Smooth muscle cell (in vitro differentiated cells): ENCODE measurements around the gene LARP4. TPM values are rescaled to one million over a fixed set of nuclear protein-coding genes. Genes with fewer than 3 reads are reported as not detected.
"Not testable (repeated sequence)": the region's sequence is repeated elsewhere in the genome, so short reads cannot be mapped to it uniquely, and the experiment has no call there.

ENCODE experiments used
- DNase-seq: peaks from one replicate; lab custom pipeline; 2025; ENCODE audit not compliant: unreplicated experiment; lab: John Stamatoyannopoulos, UW
- H2AFZ ChIP-seq: fragments of 200-600 bp; sonication (generic); 2 replicates; pipeline ENCODE4 v1.6.0; 2016; ENCODE audit warnings: antibody characterized with exemption, low read depth, mild to moderate bottlenecking
- H3F3A ChIP-seq: fragments of 200-600 bp; sonication (generic); 2 replicates; pipeline ENCODE4 v1.6.0; 2017; ENCODE audit warnings: antibody characterized with exemption, low read depth
- H3K27ac ChIP-seq: fragments of 200-600 bp; sonication (generic); 2 replicates; pipeline ENCODE4 v1.5.1; 2016; ENCODE audit warnings: low read depth, mild to moderate bottlenecking
- H3K27me3 ChIP-seq: fragments of 200-600 bp; sonication (generic); 2 replicates; pipeline ENCODE4 v1.6.1; 2016; ENCODE audit warnings: low read depth, mild to moderate bottlenecking
- H3K36me3 ChIP-seq: fragments of 200-600 bp; sonication (generic); 2 replicates; pipeline ENCODE4 v1.5.1; 2016; ENCODE audit warnings: low read depth
- H3K4me1 ChIP-seq: fragments of 200-600 bp; sonication (generic); 2 replicates; pipeline ENCODE4 v1.5.1; 2016; ENCODE audit warnings: low read depth
- H3K4me2 ChIP-seq: fragments of 200-600 bp; sonication (generic); 2 replicates; pipeline ENCODE4 v1.6.0; 2016; ENCODE audit warnings: mild to moderate bottlenecking
- H3K4me3 ChIP-seq: fragments of 200-600 bp; sonication (generic); 2 replicates; pipeline ENCODE4 v1.5.1; 2016; ENCODE audit warnings: mild to moderate bottlenecking
- H3K79me2 ChIP-seq: fragments of 200-600 bp; sonication (generic); 2 replicates; pipeline ENCODE4 v1.6.0; 2016; ENCODE audit warnings: low read depth, mild to moderate bottlenecking
- H3K9ac ChIP-seq: fragments of 200-600 bp; sonication (generic); 2 replicates; pipeline ENCODE4 v1.6.0; 2016; ENCODE audit warnings: low read depth
- H3K9me3 ChIP-seq: fragments of 200-600 bp; sonication (generic); replicated peaks from 2 replicates; pipeline ENCODE4 v1.5.1; 2016; ENCODE audit warnings: low read depth
- H4K20me1 ChIP-seq: fragments of 200-600 bp; sonication (generic); 2 replicates; pipeline ENCODE4 v1.6.0; 2016; ENCODE audit warnings: low read depth
- CTCF ChIP-seq: fragments of 200-600 bp; sonication (generic); IDR thresholded peaks from 2 replicates; pipeline ENCODE4 v1.5.1; 2017; ENCODE audit warnings: borderline replicate concordance, mild to moderate bottlenecking, antibody characterized with exemption; ENCODE audit not compliant: insufficient read depth, poor library complexity, severe bottlenecking
- WGBS: methylation state at CpG from one replicate; pipeline ENCODE4 v1.1.7; 2016; ENCODE audit warnings: low lambda C conversion rate; 5-methylcytosine and 5-hydroxymethylcytosine counted together
- polyA plus RNA-seq: library from polyadenylated mRNA; unstranded; fragments of >200 nt; fragmentation: Nextera tagmentation; extraction: Ambion mirVana; gene quantifications from 2 replicates; pipeline ENCODE4 v1.2.1, GENCODE V29; 2016
- total RNA-seq: library from RNA; depleted of rRNA; stranded (reverse); fragments of >200 nt; gene quantifications from 2 replicates; pipeline ENCODE4 v1.2.3, GENCODE V29; 2014

LARP4 gene
- total and polyA plus RNA-seq, 2 experiments from 2014 or later = 11.7 to 37.9 TPM

- 85% methylated on average over 5 of the region's 5 CpGs for WGBS
- Histone ChIP-seq H3K9ac (no peak overlapping the region), H4K20me1 (no peaks in the 10 kb centered on the region), H3K9me3 (no peaks in the 10 kb centered on the region), H3K4me1 (peaks cover 3% of the 10 kb centered on the region), H2AFZ (no peak overlapping the region), H3K4me3 (no peak overlapping the region), H3K27ac (no peak overlapping the region), H3F3A (no peaks in the 10 kb centered on the region), H3K27me3 (no peaks in the 10 kb centered on the region), H3K4me2 (no peak overlapping the region), H3K36me3 (no peaks in the 10 kb centered on the region), H3K79me2 (no peaks in the 10 kb centered on the region)
- DNase-seq = no peak
- TF ChIP-seq CTCF = no peak
These were observed 37.5 kb upstream of the LARP4 start for GRCh38 chr12:50363141-50363540.

- Histone ChIP-seq H3K4me1 (peaks cover 3% of the 10 kb centered on the region), H4K20me1 (no peaks in the 10 kb centered on the region), H3K27me3 (no peaks in the 10 kb centered on the region), H3F3A (no peaks in the 10 kb centered on the region), H3K9me3 (no peaks in the 10 kb centered on the region), H3K36me3 (no peaks in the 10 kb centered on the region), H3K4me2 (no peak overlapping the region), H3K79me2 (no peaks in the 10 kb centered on the region), H3K4me3 (no peak overlapping the region), H3K9ac (no peak overlapping the region), H3K27ac (no peak overlapping the region), H2AFZ (no peak overlapping the region)
- WGBS = 94% methylated on average over 9 of the region's 9 CpGs
- TF ChIP-seq CTCF = no peak
- DNase-seq = no peak
These were observed 34.8 kb upstream of the LARP4 start for GRCh38 chr12:50365709-50366406.

DNA sequence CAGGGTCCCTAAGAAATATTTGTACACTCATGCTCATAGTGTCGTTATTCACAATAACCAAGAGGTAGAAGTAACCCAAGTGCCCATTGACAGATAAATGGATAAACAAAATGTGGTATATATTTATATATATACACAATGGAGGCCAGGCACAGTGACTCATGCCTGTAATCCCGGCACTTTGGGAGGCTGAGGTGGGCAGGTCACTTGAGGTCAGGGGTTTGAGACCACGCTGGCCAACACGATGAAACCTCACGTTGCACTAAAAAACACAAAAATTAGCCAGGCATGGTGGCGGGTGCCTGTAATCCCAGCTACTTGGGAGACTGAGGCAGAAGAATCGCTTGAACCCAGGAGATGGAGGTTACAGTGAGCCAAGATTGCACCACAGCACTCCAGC lies 30.0 kb upstream of the LARP4 start:
- H3K4me2 ChIP-seq, H3F3A ChIP-seq, H3K27me3 ChIP-seq, H3K4me1 ChIP-seq, H2AFZ ChIP-seq, H3K9ac ChIP-seq, H3K9me3 ChIP-seq, H3K4me3 ChIP-seq, DNase-seq, H3K27ac ChIP-seq, H3K79me2 ChIP-seq, H4K20me1 ChIP-seq, H3K36me3 ChIP-seq: not testable (repeated sequence)
- WGBS = 84% methylated on average over 7 of the region's 7 CpGs

DNA sequence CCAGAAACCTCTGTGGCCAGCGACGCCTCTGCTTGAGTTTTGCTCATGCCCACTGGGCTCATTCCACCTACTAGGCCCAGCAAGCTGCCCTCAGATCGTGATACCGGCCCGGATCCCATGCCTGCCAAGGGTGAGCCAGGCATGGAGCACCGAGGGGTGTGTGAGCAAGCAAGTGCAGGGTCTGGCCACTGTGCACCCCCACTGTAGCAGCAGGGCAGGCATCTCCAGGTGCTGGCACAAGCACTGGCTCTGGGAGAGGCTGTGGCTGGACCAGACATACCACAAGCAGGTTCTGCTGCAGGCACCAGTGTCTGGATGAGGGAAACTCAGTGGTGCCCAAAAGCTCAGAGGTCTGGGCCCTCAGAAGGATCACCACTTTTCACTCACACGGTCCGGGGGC lies 24.9 kb upstream of the LARP4 start:
- Histone ChIP-seq H3K27ac (no peak overlapping the region), H3K79me2 (no peaks in the 10 kb centered on the region)

More for the DNA sequence above, 24.9 kb upstream of the LARP4 start:
- H3K4me3 ChIP-seq = no peak overlapping the region
- H3K9me3 ChIP-seq = no peaks in the 10 kb centered on the region
- no peak overlapping the region for H3K4me2 ChIP-seq
- DNase-seq = no peak
- no peaks in the 10 kb centered on the region for H4K20me1 ChIP-seq
- no peak overlapping the region for H2AFZ ChIP-seq
- no peaks in the 10 kb centered on the region for H3K36me3 ChIP-seq
- no peaks in the 10 kb centered on the region for H3K27me3 ChIP-seq
- whole genome bisulfite sequencing = 93% methylated on average over 8 of the region's 8 CpGs
- H3K4me1 ChIP-seq = no peaks in the 10 kb centered on the region
- H3F3A ChIP-seq = no peaks in the 10 kb centered on the region
- no peak overlapping the region for H3K9ac ChIP-seq
- TF ChIP-seq CTCF = no peak
